ENCODE measurements around the gene ANGPTL2. TPM values are rescaled to one million over a fixed set of nuclear protein-coding genes. Genes with fewer than 3 reads are reported as not detected.

The ANGPTL2 gene
- total RNA-seq, 1 experiment from 2014 or later: 0.20 TPM

- Histone ChIP-seq H2AFZ (ENCODE audit: low read depth, low read length, poor library complexity, severe bottlenecking) (no peak overlapping the region), H3K36me3 (ENCODE audit: control insufficient read depth in 1 of 2, insufficient read depth in 2 of 2, low read length in 2 of 2) (no peaks in the 10 kb centered on the region), H3K79me2 (ENCODE audit: insufficient read depth, low read length) (no peaks in the 10 kb centered on the region), H3K9me2 (ENCODE audit: insufficient read depth) (no peaks in the 10 kb centered on the region), H3K27me3 (ENCODE audit: insufficient read depth, low read length) (no peaks in the 10 kb centered on the region), H3K9me3 (ENCODE audit: control insufficient read depth in 1 of 2, insufficient read depth in 1 of 2, low read depth in 1 of 2, low read length in 2 of 2) (no peaks in the 10 kb centered on the region), H3K4me2 (ENCODE audit: low read length) (no peak overlapping the region), H3K27ac (ENCODE audit: low read depth, low read length) (no peak overlapping the region), H3K9ac (ENCODE audit: low read length) (no peak overlapping the region), H3K4me1 (ENCODE audit: control insufficient read depth in 1 of 2, insufficient read depth in 2 of 2, low read length in 2 of 2) (peaks cover 2 to 13% of the 10 kb centered on the region in 2 experiments; a peak in 3 of 4 replicates), H4K20me1 (ENCODE audit: insufficient read depth) (no peaks in the 10 kb centered on the region), H3K4me3 (replicated peaks in 1 of 2; ENCODE audit: low read depth in 1 of 2, low read length in 2 of 2) (no peak overlapping the region)
- POLR2A ChIA-PET: no interaction called here
- RAD21 ChIA-PET (ENCODE audit: low non-redundant PET in 1 of 2, low total read pairs in 2 of 2, uncharacterized antibody in 2 of 2, unreplicated experiment in 2 of 2): no interaction called here
- ATAC-seq (no peak), DNase-seq (ENCODE audit: low read depth, low spot score) (no peak)
- intact Hi-C loops (cut with micrococcal nuclease): no loop called here
- no peak for TF ChIP-seq JUND (IDR thresholded peaks at IDR 0.05)
- no TSS peak for BruUV-seq (replicated peaks)
- CTCF ChIA-PET: no interaction called here
Measured at GRCh38 chr9:127051881-127052595, 70.4 kb downstream of the ANGPTL2 start.

GRCh38 chr9:127050591-127051001 lies 71.8 kb downstream of the ANGPTL2 start:
- POLR2A ChIA-PET: no interaction called here
- CTCF ChIA-PET: no interaction called here
- no peak overlapping the region for H3K4me3 ChIP-seq (replicated peaks in 1 of 2; ENCODE audit: low read depth in 1 of 2, low read length in 2 of 2)

More at GRCh38 chr9:127050591-127051001, 71.8 kb downstream of the ANGPTL2 start:
- RAD21 ChIA-PET (ENCODE audit: low non-redundant PET in 1 of 2, low total read pairs in 2 of 2, uncharacterized antibody in 2 of 2, unreplicated experiment in 2 of 2): no interaction called here
- H3K27ac ChIP-seq (ENCODE audit: low read depth, low read length): no peak overlapping the region
- DNase-seq (ENCODE audit: low read depth, low spot score): no peak
- no peaks in the 10 kb centered on the region for H4K20me1 ChIP-seq (ENCODE audit: insufficient read depth)
- H3K9me2 ChIP-seq (ENCODE audit: insufficient read depth): no peaks in the 10 kb centered on the region
- H3K4me1 ChIP-seq (ENCODE audit: control insufficient read depth in 1 of 2, insufficient read depth in 2 of 2, low read length in 2 of 2): peaks cover 2 to 13% of the 10 kb centered on the region in 2 experiments; a peak in 3 of 4 replicates
- no peaks in the 10 kb centered on the region for H3K9me3 ChIP-seq (ENCODE audit: control insufficient read depth in 1 of 2, insufficient read depth in 1 of 2, low read depth in 1 of 2, low read length in 2 of 2)
- H3K4me2 ChIP-seq (ENCODE audit: low read length): no peak overlapping the region
- no peak for TF ChIP-seq CEBPB (IDR thresholded peaks at IDR 0.05; ENCODE audit: low read depth)
- no peak for TF ChIP-seq ELF1 (IDR thresholded peaks at IDR 0.05; ENCODE audit: borderline replicate concordance, low read depth)
- no peak for TF ChIP-seq SIN3A (IDR thresholded peaks at IDR 0.05; ENCODE audit: low read depth)
- TF ChIP-seq POLR2AphosphoS5 (IDR thresholded peaks at IDR 0.05; ENCODE audit: low read depth, low read length): no peak
- no peak overlapping the region for H2AFZ ChIP-seq (ENCODE audit: low read depth, low read length, poor library complexity, severe bottlenecking)
- H3K9ac ChIP-seq (ENCODE audit: low read length): no peak overlapping the region
- no peaks in the 10 kb centered on the region for H3K79me2 ChIP-seq (ENCODE audit: insufficient read depth, low read length)
- BruUV-seq (replicated peaks): no TSS peak
- no peaks in the 10 kb centered on the region for H3K36me3 ChIP-seq (ENCODE audit: control insufficient read depth in 1 of 2, insufficient read depth in 2 of 2, low read length in 2 of 2)
- ATAC-seq: no peak
- intact Hi-C loops (cut with micrococcal nuclease): no loop called here
- H3K27me3 ChIP-seq (ENCODE audit: insufficient read depth, low read length): no peaks in the 10 kb centered on the region

Measured in HCT116 (cell line).